H9 (cell line): ENCODE data around the gene HIVEP1. TPM values are rescaled to one million over a fixed set of nuclear protein-coding genes. Genes with fewer than 3 reads are reported as not detected.

Source experiments
- DNase-seq: peaks from one replicate; pipeline ENCODE4 v3.0.0-alpha.2; 2017
- H2AFZ ChIP-seq: one replicate; pipeline ENCODE4 v1.6.1; 2013; ENCODE audit warnings: mild to moderate bottlenecking, low read length, control low read depth, moderate library complexity
- H2AK5ac ChIP-seq: 2 replicates; pipeline ENCODE4 v1.6.1; 2013; ENCODE audit warnings: low read length, control low read depth, mixed read lengths; ENCODE audit not compliant: insufficient read length
- H2BK120ac ChIP-seq: one replicate; pipeline ENCODE4 v1.6.1; 2013; ENCODE audit warnings: low read depth, mild to moderate bottlenecking, low read length, control low read depth, inconsistent platforms; ENCODE audit not compliant: poor library complexity, severe bottlenecking
- H2BK12ac ChIP-seq: 2 replicates; pipeline ENCODE4 v1.6.1; 2013; ENCODE audit warnings: low read length, control low read depth, mixed read lengths, low read depth; ENCODE audit not compliant: insufficient read length
- H2BK15ac ChIP-seq: 2 replicates; pipeline ENCODE4 v1.6.1; 2013; ENCODE audit warnings: low read depth, low read length, control low read depth
- H2BK20ac ChIP-seq: one replicate; pipeline ENCODE4 v1.6.1; 2013; ENCODE audit warnings: low read depth, mild to moderate bottlenecking, low read length, control low read depth, inconsistent platforms; ENCODE audit not compliant: poor library complexity, severe bottlenecking
- H2BK5ac ChIP-seq: 2 replicates; pipeline ENCODE4 v1.6.1; 2013; ENCODE audit warnings: low read length, control low read depth, mixed read lengths; ENCODE audit not compliant: insufficient read length
- H3K14ac ChIP-seq: 2 replicates; pipeline ENCODE4 v1.6.1; 2013; ENCODE audit warnings: low read length, control low read depth; ENCODE audit not compliant: insufficient read depth
- H3K18ac ChIP-seq: 2 replicates; pipeline ENCODE4 v1.6.1; 2013; ENCODE audit warnings: low read depth, mild to moderate bottlenecking, mixed read lengths, low read length, control low read depth; ENCODE audit not compliant: insufficient read length
- H3K23ac ChIP-seq: 2 replicates; pipeline ENCODE4 v1.6.1; 2013; ENCODE audit warnings: low read length, control low read depth, mixed read lengths, low read depth; ENCODE audit not compliant: insufficient read length
- H3K23me2 ChIP-seq: 2 replicates; pipeline ENCODE4 v1.6.1; 2013; ENCODE audit warnings: low read depth, mild to moderate bottlenecking, mixed read lengths, low read length, control low read depth; ENCODE audit not compliant: insufficient read length, poor library complexity, severe bottlenecking
- H3K27ac ChIP-seq: 2 replicates; pipeline ENCODE4 v1.5.1; 2013; ENCODE audit warnings: low read length, control low read depth, mixed read lengths, low read depth; ENCODE audit not compliant: insufficient read length
- H3K27me3 ChIP-seq: 2 replicates; pipeline ENCODE4 v1.6.1; 2013; ENCODE audit warnings: low read length, control low read depth, inconsistent platforms; ENCODE audit not compliant: insufficient read depth
- H3K4ac ChIP-seq: 2 replicates; pipeline ENCODE4 v1.6.1; 2013; ENCODE audit warnings: low read depth, mild to moderate bottlenecking, control low read depth, inconsistent platforms, low read length, moderate library complexity
- H3K4me1 ChIP-seq: 2 replicates; pipeline ENCODE4 v1.6.1; 2013; ENCODE audit warnings: low read length, control low read depth, inconsistent platforms; ENCODE audit not compliant: insufficient read depth
- H3K4me2 ChIP-seq: 2 replicates; pipeline ENCODE4 v1.6.1; 2013; ENCODE audit warnings: low read length, control low read depth, mixed read lengths; ENCODE audit not compliant: insufficient read length, insufficient read depth
- H3K56ac ChIP-seq: 2 replicates; pipeline ENCODE4 v1.6.1; 2013; ENCODE audit warnings: low read depth, mild to moderate bottlenecking, mixed read lengths, low read length, control low read depth; ENCODE audit not compliant: insufficient read length
- H3K79me1 ChIP-seq: 2 replicates; pipeline ENCODE4 v1.6.1; 2013; ENCODE audit warnings: low read depth, mild to moderate bottlenecking, moderate library complexity, low read length, control low read depth, inconsistent platforms; ENCODE audit not compliant: insufficient read depth, poor library complexity, severe bottlenecking
- H3K79me2 ChIP-seq: 2 replicates; pipeline ENCODE4 v1.6.1; 2013; ENCODE audit warnings: low read length, control low read depth, inconsistent platforms; ENCODE audit not compliant: insufficient read depth
- H3K9ac ChIP-seq: 2 replicates; pipeline ENCODE4 v1.6.1; 2013; ENCODE audit warnings: low read length, control low read depth, mixed read lengths; ENCODE audit not compliant: insufficient read length; ENCODE audit errors: extremely low read depth
- H3K9me3 ChIP-seq: one replicate; pipeline ENCODE4 v1.6.1; 2013; ENCODE audit warnings: low read depth, low read length, inconsistent platforms; ENCODE audit not compliant: control insufficient read depth
- H3T11ph ChIP-seq: one replicate; pipeline ENCODE4 v1.6.1; 2013; ENCODE audit warnings: mild to moderate bottlenecking, low read length, control low read depth, inconsistent platforms
- H4K20me1 ChIP-seq: one replicate; pipeline ENCODE4 v1.6.1; 2013; ENCODE audit not compliant: control insufficient read depth, insufficient read length, insufficient read depth
- H4K5ac ChIP-seq: 2 replicates; pipeline ENCODE4 v1.6.1; 2013; ENCODE audit warnings: low read depth, mild to moderate bottlenecking, mixed read lengths, low read length, control low read depth; ENCODE audit not compliant: insufficient read length
- H4K8ac ChIP-seq: replicated peaks from 2 replicates; pipeline ENCODE4 v1.6.1; 2013; ENCODE audit warnings: low read length, control low read depth, mixed read lengths, low read depth; ENCODE audit not compliant: insufficient read length
- H4K91ac ChIP-seq: 2 replicates; pipeline ENCODE4 v1.6.1; 2013; ENCODE audit warnings: low read depth, mild to moderate bottlenecking, moderate library complexity, mixed read lengths, low read length, control low read depth; ENCODE audit not compliant: insufficient read length
- H3K27ac Mint-ChIP-seq, 3 experiments: 2 replicates in 2 of 3; 3 replicates in 1 of 3; pipeline ENCODE4 v1.8.0; 2020 to 2021; ENCODE audit warnings: mixed read lengths in 3 of 3, mild to moderate bottlenecking in 1 of 3, moderate library complexity in 1 of 3
- H3K27me3 Mint-ChIP-seq: 2 replicates; pipeline ENCODE4 v1.8.0; 2021; ENCODE audit warnings: low read depth, mild to moderate bottlenecking, moderate library complexity, mixed read lengths
- H3K36me3 Mint-ChIP-seq, 3 experiments: 2 replicates in 2 of 3; 3 replicates in 1 of 3; pipeline ENCODE4 v1.8.0; 2020 to 2021; ENCODE audit warnings: low read depth in 3 of 3, mixed read lengths in 3 of 3; ENCODE audit not compliant: insufficient read depth in 1 of 3
- H3K4me1 Mint-ChIP-seq, 2 experiments: 2 replicates each; pipeline ENCODE4 v1.8.0; 2020; ENCODE audit warnings: mixed read lengths in 2 of 2
- H3K4me3 Mint-ChIP-seq, 2 experiments: 2 replicates in 1 of 2; 3 replicates in 1 of 2; pipeline ENCODE4 v1.8.0; 2020 to 2021; ENCODE audit warnings: mild to moderate bottlenecking in 2 of 2, mixed read lengths in 2 of 2, moderate library complexity in 1 of 2
- H3K9me3 Mint-ChIP-seq, 2 experiments: 2 replicates in 1 of 2; 3 replicates in 1 of 2; pipeline ENCODE4 v1.8.0; 2020; ENCODE audit warnings: mild to moderate bottlenecking in 2 of 2, mixed read lengths in 2 of 2, moderate library complexity in 1 of 2
- WGBS: extraction: QIAGEN DNeasy Blood & Tissue Kit; methylation state at CpG from one replicate; pipeline ENCODE4 v1.1.7; 2013; ENCODE audit warnings: missing lambda C conversion rate, low lambda C conversion rate, mixed read lengths; ENCODE audit not compliant: insufficient read length; ENCODE audit errors: extremely low coverage; 5-methylcytosine and 5-hydroxymethylcytosine counted together
- total RNA-seq: library from RNA; stranded (reverse); gene quantifications from 2 replicates; pipeline ENCODE4 v1.2.1, GENCODE V29; 2021
- TF ChIP-seq, protein P1 (sequence below): fragments of 200-600 bp; sonication (generic); conservative IDR thresholded peaks from 3 replicates; pipeline ENCODE4 v1.8.0; 2021; ENCODE audit warnings: antibody characterized with exemption, mild to moderate bottlenecking

The HIVEP1 gene
- total RNA-seq, 1 experiment from 2014 or later = 44.2 TPM

DNA sequence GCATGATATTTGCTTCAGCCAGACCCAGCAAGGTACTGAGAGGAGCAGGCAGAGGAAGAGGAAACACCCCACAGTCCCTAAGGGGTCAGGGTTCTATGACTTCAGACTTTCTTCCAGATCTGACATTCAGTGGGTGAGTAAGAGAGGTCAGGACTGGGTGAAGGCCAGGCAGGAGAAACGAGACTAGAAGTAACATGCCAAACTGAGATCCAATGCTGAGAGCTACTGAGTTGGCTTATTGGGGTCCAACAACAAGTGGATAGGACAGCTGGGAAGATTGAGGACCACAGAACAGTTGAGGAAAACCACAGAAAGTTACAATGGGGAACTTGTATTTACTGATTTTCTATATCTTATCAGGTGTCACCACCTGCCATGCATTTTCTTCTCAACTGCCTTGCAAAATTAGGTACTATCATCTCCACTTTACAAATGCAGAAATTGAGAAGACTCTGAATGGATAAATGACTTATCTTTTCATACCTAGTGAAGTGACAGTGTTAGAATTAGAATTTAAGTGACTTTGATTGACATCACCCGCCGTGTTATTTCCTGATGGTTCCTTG is 43.8 kb upstream of the HIVEP1 start:
- WGBS = no CpG with 5 or more reads among the region's 3 CpGs
- H3K4me1 Mint-ChIP-seq = peaks cover 26 to 34% of the 10 kb centered on the region in 2 experiments

More for the DNA sequence above, 43.8 kb upstream of the HIVEP1 start:
- Histone ChIP-seq H2BK120ac (no peak overlapping the region), H2AK5ac (no peak overlapping the region), H3K9me3 (no peaks in the 10 kb centered on the region), H3K27ac (no peak overlapping the region), H3K79me2 (no peaks in the 10 kb centered on the region), H3K56ac (no peak overlapping the region), H4K5ac (no peak overlapping the region), H4K20me1 (no peaks in the 10 kb centered on the region), H3K14ac (no peak overlapping the region), H2BK12ac (no peak overlapping the region), H3K79me1 (no peaks in the 10 kb centered on the region), H2AFZ (no peak overlapping the region), H3K4me2 (no peak overlapping the region), H2BK20ac (no peak overlapping the region), H3K4ac (no peak overlapping the region), H2BK15ac (no peak overlapping the region), H3K9ac (no peak overlapping the region), H3K4me1 (peaks cover 18% of the 10 kb centered on the region; the same call in 1 of the 2 replicates), H3K23me2 (no peaks in the 10 kb centered on the region), H4K91ac (no peak overlapping the region), H3T11ph (no peak overlapping the region), H3K27me3 (no peaks in the 10 kb centered on the region), H4K8ac (no peak overlapping the region), H3K23ac (no peak overlapping the region), H2BK5ac (no peak overlapping the region), H3K18ac (no peak overlapping the region)
- H3K36me3 Mint-ChIP-seq = peaks cover 3 to 14% (median 3%) of the 10 kb centered on the region in 3 experiments; a peak in 4 of 7 replicates
- no peaks in the 10 kb centered on the region for H3K27me3 Mint-ChIP-seq
- no peak for DNase-seq
- H3K4me3 Mint-ChIP-seq = no peak overlapping the region
- peaks cover 0 to 4% of the 10 kb centered on the region in 2 experiments; a peak in 2 of 5 replicates for H3K9me3 Mint-ChIP-seq
- no peak overlapping the region for H3K27ac Mint-ChIP-seq
- TF ChIP-seq, protein P1, sequence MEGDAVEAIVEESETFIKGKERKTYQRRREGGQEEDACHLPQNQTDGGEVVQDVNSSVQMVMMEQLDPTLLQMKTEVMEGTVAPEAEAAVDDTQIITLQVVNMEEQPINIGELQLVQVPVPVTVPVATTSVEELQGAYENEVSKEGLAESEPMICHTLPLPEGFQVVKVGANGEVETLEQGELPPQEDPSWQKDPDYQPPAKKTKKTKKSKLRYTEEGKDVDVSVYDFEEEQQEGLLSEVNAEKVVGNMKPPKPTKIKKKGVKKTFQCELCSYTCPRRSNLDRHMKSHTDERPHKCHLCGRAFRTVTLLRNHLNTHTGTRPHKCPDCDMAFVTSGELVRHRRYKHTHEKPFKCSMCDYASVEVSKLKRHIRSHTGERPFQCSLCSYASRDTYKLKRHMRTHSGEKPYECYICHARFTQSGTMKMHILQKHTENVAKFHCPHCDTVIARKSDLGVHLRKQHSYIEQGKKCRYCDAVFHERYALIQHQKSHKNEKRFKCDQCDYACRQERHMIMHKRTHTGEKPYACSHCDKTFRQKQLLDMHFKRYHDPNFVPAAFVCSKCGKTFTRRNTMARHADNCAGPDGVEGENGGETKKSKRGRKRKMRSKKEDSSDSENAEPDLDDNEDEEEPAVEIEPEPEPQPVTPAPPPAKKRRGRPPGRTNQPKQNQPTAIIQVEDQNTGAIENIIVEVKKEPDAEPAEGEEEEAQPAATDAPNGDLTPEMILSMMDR = no peak
